LHCN-M2 (cell line): ENCODE results near the gene DRD2. TPM values are rescaled to one million over a fixed set of nuclear protein-coding genes. Genes with fewer than 3 reads are reported as not detected.

Experiments
- DNase-seq: peaks from one replicate; pipeline ENCODE4 v3.0.0-alpha.2; 2012; ENCODE audit warnings: low read depth
- total RNA-seq: library from RNA; depleted of rRNA; stranded (reverse); fragments of >200 nt; gene quantifications from 2 replicates; pipeline ENCODE4 v1.2.3, GENCODE V29; 2014; rRNA removed

The DRD2 gene
- total RNA-seq, 1 experiment from 2014 or later = 5.7 TPM

- peak; percentile 73 for DNase-seq
These were observed 101.9 kb downstream of the DRD2 start for GRCh38 chr11:113373306-113373705.

GRCh38 chr11:113372309-113372708 is 102.9 kb downstream of the DRD2 start:
- DNase-seq = no peak

- DNase-seq = no peak
These were observed 104.6 kb downstream of the DRD2 start for GRCh38 chr11:113370634-113371033.

- DNase-seq = no peak
These were observed 105.8 kb downstream of the DRD2 start for GRCh38 chr11:113369411-113369810.

- DNase-seq = no peak
These were observed 109.3 kb downstream of the DRD2 start for GRCh38 chr11:113365895-113366294.

GRCh38 chr11:113363996-113364641 is 111.1 kb downstream of the DRD2 start:
- no peak for DNase-seq

GRCh38 chr11:113363406-113363805 is 111.8 kb downstream of the DRD2 start:
- DNase-seq = peak; percentile 85

Other genes with a start within 250 kb of the DRD2 start
- 14.0 and 15.2 TPM in 2 replicates for gene TTC12, start 160.8 kb downstream of the DRD2 start, total RNA-seq
- not detected in 2 replicates for gene ANKK1, start 87.6 kb downstream of the DRD2 start, total RNA-seq
- 0.17 and 0.38 TPM in 2 replicates for gene TMPRSS5, start 230.9 kb upstream of the DRD2 start, total RNA-seq